Activated naive CD8-positive, alpha-beta T cell treated with anti-CD3 and anti-CD28 coated beads, Interleukin-2, amount 10 ng/mL, durations not matched to agents 7 days and 5 days (primary cell): ENCODE measurements around the gene ANKRD11. TPM values are rescaled to one million over a fixed set of nuclear protein-coding genes. Genes with fewer than 3 reads are reported as not detected.

ENCODE experiments used
- ATAC-seq: fragments of 150-1000 bp; cut with Tn5 transposase; one replicate; pipeline ENCODE4 v1.10.0; 2021; ENCODE audit warnings: low read depth, moderate library complexity
- POLR2A ChIA-PET: fragments of 350-600 bp; sonication (Branson Sonifier 250); formaldehyde crosslinking; loops from one replicate; lab custom pipeline; 2021; ENCODE audit warnings: antibody characterized with exemption; lab: Charles Lee
- DNase-seq: peaks from one replicate; pipeline ENCODE4 v3.0.0; 2021
- H3K27ac Mint-ChIP-seq: one replicate; pipeline ENCODE4 v1.8.0; 2022; ENCODE audit warnings: mild to moderate bottlenecking, mixed read lengths
- H3K27me3 Mint-ChIP-seq: one replicate; pipeline ENCODE4 v1.8.0; 2022; ENCODE audit warnings: mild to moderate bottlenecking, moderate library complexity, mixed read lengths
- H3K36me3 Mint-ChIP-seq: one replicate; pipeline ENCODE4 v1.8.0; 2021; ENCODE audit warnings: mild to moderate bottlenecking, mixed read lengths
- H3K4me1 Mint-ChIP-seq: one replicate; pipeline ENCODE4 v1.8.0; 2021; ENCODE audit warnings: mixed read lengths
- H3K4me3 Mint-ChIP-seq: one replicate; pipeline ENCODE4 v1.8.0; 2022; ENCODE audit warnings: mild to moderate bottlenecking, moderate library complexity, mixed read lengths
- H3K9me3 Mint-ChIP-seq: one replicate; pipeline ENCODE4 v1.8.0; 2021; ENCODE audit warnings: mixed read lengths
- total RNA-seq, 2 experiments: library from RNA; stranded (reverse); gene quantifications; one replicate each; pipeline ENCODE4 v1.2.3, GENCODE V29; 2021

ANKRD11 gene
- total RNA-seq, 2 experiments from 2014 or later: 213 to 217 TPM

- POLR2A ChIA-PET: no interaction called here
These were observed 31.9 kb upstream of the ANKRD11 start for GRCh38 chr16:89522287-89522686.

DNA sequence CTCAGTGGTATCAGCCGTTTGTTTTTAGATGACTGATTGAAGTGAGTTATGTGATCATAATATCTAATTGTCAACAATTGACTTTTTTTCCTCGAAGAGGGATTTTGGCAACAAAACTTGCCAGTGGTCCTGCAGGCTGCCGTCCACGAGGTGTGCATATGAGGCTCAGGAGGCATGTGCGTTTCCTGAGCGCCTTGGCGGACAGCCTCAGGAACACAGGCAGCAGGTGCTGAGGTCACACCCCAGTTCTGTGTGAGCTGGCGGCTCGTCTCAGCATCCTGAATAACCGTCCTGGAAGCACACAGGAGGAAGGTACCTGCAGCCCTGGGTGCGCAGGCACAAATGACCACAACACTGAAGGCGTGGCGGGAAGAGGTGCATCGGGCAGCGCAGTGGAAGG is 29.5 kb upstream of the ANKRD11 start:
- no peak overlapping the region for H3K27ac Mint-ChIP-seq
- H3K27me3 Mint-ChIP-seq: no peaks in the 10 kb centered on the region
- DNase-seq (no peak), ATAC-seq (no peak)
- POLR2A ChIA-PET: no interaction called here
- H3K4me3 Mint-ChIP-seq: no peak overlapping the region
- H3K4me1 Mint-ChIP-seq: peaks cover 2% of the 10 kb centered on the region
- H3K9me3 Mint-ChIP-seq: no peaks in the 10 kb centered on the region
- peaks cover 16% of the 10 kb centered on the region for H3K36me3 Mint-ChIP-seq

More at GRCh38 chr16:89522287-89522686, 31.9 kb upstream of the ANKRD11 start:
- peaks cover 2% of the 10 kb centered on the region for H3K4me1 Mint-ChIP-seq
- peaks cover 16% of the 10 kb centered on the region for H3K36me3 Mint-ChIP-seq
- H3K9me3 Mint-ChIP-seq: no peaks in the 10 kb centered on the region
- DNase-seq (no peak), ATAC-seq (no peak)
- H3K27me3 Mint-ChIP-seq: no peaks in the 10 kb centered on the region
- H3K27ac Mint-ChIP-seq: no peak overlapping the region
- H3K4me3 Mint-ChIP-seq: no peak overlapping the region

DNA sequence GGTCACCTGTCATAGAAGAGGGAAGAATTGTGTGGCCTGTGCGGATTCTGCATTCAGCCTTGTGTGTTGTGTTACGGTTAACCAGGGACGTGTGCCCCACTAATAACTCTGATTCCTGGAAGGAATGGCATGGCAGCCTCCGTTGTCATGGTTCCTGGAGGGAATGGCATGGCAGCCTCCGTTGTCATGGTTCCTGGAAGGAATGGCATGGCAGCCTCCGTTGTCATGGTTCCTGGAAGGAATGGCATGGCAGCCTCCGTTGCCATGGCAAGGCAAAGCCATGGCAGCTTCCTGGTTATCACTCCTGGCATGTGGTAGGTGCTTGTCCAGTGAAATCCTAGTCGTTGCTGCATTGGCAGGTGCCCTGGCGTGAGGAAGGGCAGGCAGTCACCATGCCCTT is 26.8 kb upstream of the ANKRD11 start:
- Mint-ChIP-seq H3K4me1 (peaks cover 5% of the 10 kb centered on the region), H3K27me3 (no peaks in the 10 kb centered on the region), H3K9me3 (no peaks in the 10 kb centered on the region), H3K27ac (no peak overlapping the region), H3K36me3 (peaks cover 24% of the 10 kb centered on the region), H3K4me3 (no peak overlapping the region)
- no peak for ATAC-seq
- DNase-seq: no peak
- POLR2A ChIA-PET: no interaction called here

DNA sequence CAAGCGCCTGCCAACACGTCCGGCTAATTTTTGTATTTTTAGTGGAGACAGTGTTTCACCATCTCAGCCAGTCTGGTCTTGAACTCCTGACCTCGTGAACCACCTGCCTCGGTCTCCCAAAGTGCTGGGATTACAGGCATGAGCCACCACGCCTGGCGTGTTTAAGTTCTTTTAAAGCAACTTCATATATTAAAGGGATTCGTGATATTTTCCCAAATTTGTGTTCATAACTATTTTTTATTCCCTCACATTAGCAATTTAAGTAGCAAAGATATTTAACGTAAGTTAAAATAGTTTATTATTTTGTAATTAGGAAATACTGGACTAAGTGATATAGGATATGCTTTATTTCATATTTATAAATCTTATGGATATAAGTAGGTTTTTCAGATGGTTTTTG is 22.1 kb upstream of the ANKRD11 start:
- Mint-ChIP-seq H3K9me3 (no peaks in the 10 kb centered on the region), H3K27ac (no peak overlapping the region), H3K36me3 (peaks cover 18% of the 10 kb centered on the region), H3K4me3 (no peak overlapping the region), H3K4me1 (peaks cover 7% of the 10 kb centered on the region), H3K27me3 (no peaks in the 10 kb centered on the region)
- DNase-seq (no peak), ATAC-seq (no peak)
- POLR2A ChIA-PET: no interaction called here

DNA sequence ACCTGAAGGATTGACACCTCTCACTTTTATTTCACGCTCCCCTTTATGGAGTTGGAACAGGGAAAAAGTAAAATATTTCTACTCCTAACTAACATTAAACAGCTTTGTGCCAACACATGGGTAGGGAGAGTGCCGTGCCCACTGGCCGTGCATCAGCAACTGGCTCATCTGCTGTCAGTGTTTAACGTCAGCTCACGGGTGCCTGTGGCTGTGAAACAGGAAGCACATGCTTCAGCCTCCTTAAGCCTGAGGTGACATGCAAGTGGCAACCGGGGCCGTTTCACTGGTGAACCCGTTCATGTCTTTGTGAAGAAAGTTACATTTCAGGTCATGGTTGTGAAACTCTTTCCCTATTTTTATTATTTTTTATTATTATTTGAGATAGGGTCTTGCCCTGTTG is 21.0 kb upstream of the ANKRD11 start:
- POLR2A ChIA-PET: no interaction called here

GRCh38 chr16:89510526-89510925 is 20.2 kb upstream of the ANKRD11 start:
- Mint-ChIP-seq H3K27me3 (no peaks in the 10 kb centered on the region), H3K4me1 (peaks cover 21% of the 10 kb centered on the region), H3K27ac (no peak overlapping the region), H3K4me3 (peak overlapping the region; percentile 29), H3K9me3 (no peaks in the 10 kb centered on the region), H3K36me3 (peaks cover 14% of the 10 kb centered on the region)
- DNase-seq: no peak
- ATAC-seq: no peak
- POLR2A ChIA-PET: no interaction called here

More for the DNA sequence above, 21.0 kb upstream of the ANKRD11 start:
- H3K36me3 Mint-ChIP-seq: peaks cover 14% of the 10 kb centered on the region
- ATAC-seq (no peak), DNase-seq (no peak)
- no peak overlapping the region for H3K27ac Mint-ChIP-seq
- no peak overlapping the region for H3K4me3 Mint-ChIP-seq
- peaks cover 13% of the 10 kb centered on the region for H3K4me1 Mint-ChIP-seq
- H3K27me3 Mint-ChIP-seq: no peaks in the 10 kb centered on the region
- no peaks in the 10 kb centered on the region for H3K9me3 Mint-ChIP-seq

DNA sequence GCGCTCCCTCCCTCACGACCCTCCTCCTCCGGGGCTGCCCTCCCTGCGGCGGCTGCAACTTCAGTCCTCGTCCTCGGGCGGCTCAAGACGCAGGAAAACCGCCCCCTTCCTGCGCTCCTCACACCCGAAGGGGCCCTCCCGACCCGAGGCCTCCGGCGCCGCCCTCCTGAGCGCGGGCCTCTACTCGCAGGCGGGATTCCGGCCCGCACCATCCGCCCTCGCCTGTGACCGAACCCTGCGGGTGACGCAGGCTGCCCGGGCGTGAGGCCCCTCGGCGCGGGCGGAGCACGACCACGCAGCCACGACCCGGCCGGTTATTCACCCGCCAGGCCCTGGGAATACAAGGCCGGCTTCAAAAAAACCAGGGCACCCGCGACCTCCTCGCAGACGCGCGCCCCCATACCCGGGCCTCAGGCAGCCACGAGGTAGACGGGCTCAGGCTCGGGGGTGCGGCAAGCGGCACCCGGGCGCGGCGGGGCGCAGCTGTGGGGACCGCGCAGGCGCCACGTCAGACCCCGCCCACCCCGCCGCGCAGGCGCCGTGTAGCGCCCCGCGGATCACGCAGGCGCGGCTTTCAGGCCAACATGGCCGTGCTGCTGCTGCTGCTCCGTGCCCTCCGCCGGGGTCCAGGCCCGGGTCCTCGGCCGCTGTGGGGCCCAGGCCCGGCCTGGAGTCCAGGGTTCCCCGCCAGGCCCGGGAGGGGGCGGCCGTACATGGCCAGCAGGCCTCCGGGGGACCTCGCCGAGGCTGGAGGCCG is 17.7 kb upstream of the ANKRD11 start, which contains the start of gene SPG7:
Gene SPG7 (plus strand): TSS at position 570 of the 757 bp plus-strand sequence. CDS start 15 bp downstream, at position 585.
- Mint-ChIP-seq H3K4me3 (peak within 1 kb of the TSS; percentile 94), H3K4me1 (peaks cover 29% of the 10 kb centered on the region), H3K27ac (peak within 1 kb of the TSS; percentile 95), H3K27me3 (no peaks in the 10 kb centered on the region), H3K9me3 (no peaks in the 10 kb centered on the region), H3K36me3 (peaks cover 4% of the 10 kb centered on the region)
- ATAC-seq: peak; percentile 79
- peak; percentile 98 for DNase-seq
- POLR2A ChIA-PET: interaction anchor here (0.5 to 6.2 kb wide), 27 partner anchors 12 to 365 kb away, joined by 3 to 88 read pairs (median 4); partner anchors contain the start of genes ANKRD11, TCF25 and ZNF778

- H3K27ac Mint-ChIP-seq: peak overlapping the region; percentile 95
- POLR2A ChIA-PET: interaction anchor here (0.5 to 6.2 kb wide), 21 partner anchors 12 to 705 kb away, joined by 3 to 88 read pairs (median 4); partner anchors contain the start of genes ANKRD11 and TCF25
- peak overlapping the region; percentile 87 for H3K4me3 Mint-ChIP-seq
- no peaks in the 10 kb centered on the region for H3K27me3 Mint-ChIP-seq
- H3K4me1 Mint-ChIP-seq: peaks cover 29% of the 10 kb centered on the region
- H3K36me3 Mint-ChIP-seq: peaks cover 3% of the 10 kb centered on the region
- H3K9me3 Mint-ChIP-seq: no peaks in the 10 kb centered on the region
- DNase-seq (no peak), ATAC-seq (no peak)
These were observed 17.0 kb upstream of the ANKRD11 start for GRCh38 chr16:89507214-89507833.

- Mint-ChIP-seq H3K9me3 (no peaks in the 10 kb centered on the region), H3K4me3 (peak overlapping the region; percentile 87), H3K27me3 (no peaks in the 10 kb centered on the region), H3K4me1 (peaks cover 29% of the 10 kb centered on the region), H3K36me3 (peaks cover 3% of the 10 kb centered on the region), H3K27ac (peak overlapping the region; percentile 95)
- POLR2A ChIA-PET: interaction anchor here (0.5 to 6.2 kb wide), 10 partner anchors 11 to 704 kb away, joined by 3 to 88 read pairs (median 5); partner anchors contain the start of gene ANKRD11
- ATAC-seq: no peak
- peak; percentile 55 for DNase-seq
These were observed 16.4 kb upstream of the ANKRD11 start for GRCh38 chr16:89506791-89507191.

GRCh38 chr16:89506113-89506504 is 15.7 kb upstream of the ANKRD11 start:
- H3K4me3 Mint-ChIP-seq: peak overlapping the region; percentile 87
- no peaks in the 10 kb centered on the region for H3K9me3 Mint-ChIP-seq
- DNase-seq (no peak), ATAC-seq (no peak)
- no peaks in the 10 kb centered on the region for H3K36me3 Mint-ChIP-seq
- H3K27me3 Mint-ChIP-seq: no peaks in the 10 kb centered on the region
- peaks cover 26% of the 10 kb centered on the region for H3K4me1 Mint-ChIP-seq
- peak overlapping the region; percentile 95 for H3K27ac Mint-ChIP-seq
- POLR2A ChIA-PET: interaction anchor here (1.3 to 6.2 kb wide), 3 partner anchors 16 to 190 kb away, joined by 3 to 88 read pairs (median 8); partner anchors contain the start of gene ANKRD11

GRCh38 chr16:89505204-89506112 is 15.1 kb upstream of the ANKRD11 start:
- H3K36me3 Mint-ChIP-seq: no peaks in the 10 kb centered on the region
- DNase-seq (peak; percentile 74), ATAC-seq (peak; percentile 62)
- H3K27me3 Mint-ChIP-seq: no peaks in the 10 kb centered on the region
- POLR2A ChIA-PET: interaction anchor here (1.3 to 6.2 kb wide), 4 partner anchors 11 to 189 kb away, joined by 3 to 88 read pairs (median 6); partner anchors contain the start of gene ANKRD11
- H3K27ac Mint-ChIP-seq: peak overlapping the region; percentile 95
- H3K4me1 Mint-ChIP-seq: peaks cover 26% of the 10 kb centered on the region
- no peaks in the 10 kb centered on the region for H3K9me3 Mint-ChIP-seq
- peak overlapping the region; percentile 87 for H3K4me3 Mint-ChIP-seq

DNA sequence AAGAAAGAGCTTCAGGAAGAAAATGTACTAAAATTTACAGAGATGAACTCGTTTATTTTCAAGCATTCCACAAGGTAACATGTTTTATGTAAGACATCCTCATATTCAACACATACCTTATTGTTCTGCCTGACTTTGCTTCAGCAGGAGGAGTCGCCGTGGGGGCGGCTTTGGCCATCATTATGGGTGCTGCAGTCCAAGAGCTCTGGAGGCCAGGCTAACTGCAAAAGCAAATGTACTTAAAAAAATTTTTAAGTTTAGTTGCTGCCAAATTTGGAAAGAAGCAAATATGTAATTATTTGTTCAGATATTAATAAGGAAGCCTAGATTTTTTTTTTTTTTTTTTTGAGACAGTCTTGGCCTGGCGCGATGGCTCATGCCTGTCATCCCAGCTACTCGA is 13.7 kb upstream of the ANKRD11 start:
- POLR2A ChIA-PET: interaction anchor here (0.7 to 6.2 kb wide), 3 partner anchors 9 to 357 kb away, joined by 4 to 88 read pairs (median 4); partner anchors contain the start of gene ANKRD11
- no peaks in the 10 kb centered on the region for H3K9me3 Mint-ChIP-seq
- H3K36me3 Mint-ChIP-seq: no peaks in the 10 kb centered on the region
- DNase-seq (no peak), ATAC-seq (no peak)
- H3K27ac Mint-ChIP-seq: peak overlapping the region; percentile 45
- peaks cover 24% of the 10 kb centered on the region for H3K4me1 Mint-ChIP-seq
- H3K4me3 Mint-ChIP-seq: no peak overlapping the region
- H3K27me3 Mint-ChIP-seq: no peaks in the 10 kb centered on the region
